Lower leg skin (tissue), 3 donors: ENCODE results near the gene HRCT1.

Source experiments
- POLR2A ChIP-seq, 2 donors: fragments of 450-650 bp; IDR thresholded peaks; one replicate each; pipeline ENCODE4 v1.6.1; 2016 to 2017; ENCODE audit warnings: antibody characterized with exemption in 2 of 2, mild to moderate bottlenecking in 1 of 2, moderate library complexity in 1 of 2
- TF ChIP-seq, protein P1 (sequence below), 3 donors: fragments of 450-650 bp; IDR thresholded peaks; one replicate each; pipeline ENCODE4 v1.5.1; 2016; ENCODE audit warnings: antibody characterized with exemption in 3 of 3, mild to moderate bottlenecking in 3 of 3, moderate library complexity in 2 of 3

DNA sequence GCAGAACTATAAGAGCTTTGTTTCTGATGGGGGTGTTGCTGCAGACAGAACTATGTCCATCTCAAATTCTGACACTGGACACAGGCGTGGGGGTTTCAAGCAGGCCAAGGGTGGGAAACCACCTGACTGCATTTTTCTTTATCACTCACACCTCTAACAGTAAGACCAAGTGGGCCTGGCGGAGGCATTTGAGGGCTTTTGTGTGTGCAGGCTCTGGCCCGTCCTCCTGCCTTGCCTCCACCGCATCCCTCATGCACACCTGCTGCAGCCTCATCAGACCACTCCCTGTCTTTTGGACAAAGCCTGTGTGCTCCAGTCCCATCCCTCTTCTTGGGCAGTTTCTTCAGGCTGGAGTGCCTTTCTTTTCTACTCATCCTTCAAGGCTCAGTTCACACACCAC lies 43.7 kb upstream of the HRCT1 start:
- no peak for TF ChIP-seq POLR2A (IDR thresholded peaks at IDR 0.05)
- TF ChIP-seq, protein P1, sequence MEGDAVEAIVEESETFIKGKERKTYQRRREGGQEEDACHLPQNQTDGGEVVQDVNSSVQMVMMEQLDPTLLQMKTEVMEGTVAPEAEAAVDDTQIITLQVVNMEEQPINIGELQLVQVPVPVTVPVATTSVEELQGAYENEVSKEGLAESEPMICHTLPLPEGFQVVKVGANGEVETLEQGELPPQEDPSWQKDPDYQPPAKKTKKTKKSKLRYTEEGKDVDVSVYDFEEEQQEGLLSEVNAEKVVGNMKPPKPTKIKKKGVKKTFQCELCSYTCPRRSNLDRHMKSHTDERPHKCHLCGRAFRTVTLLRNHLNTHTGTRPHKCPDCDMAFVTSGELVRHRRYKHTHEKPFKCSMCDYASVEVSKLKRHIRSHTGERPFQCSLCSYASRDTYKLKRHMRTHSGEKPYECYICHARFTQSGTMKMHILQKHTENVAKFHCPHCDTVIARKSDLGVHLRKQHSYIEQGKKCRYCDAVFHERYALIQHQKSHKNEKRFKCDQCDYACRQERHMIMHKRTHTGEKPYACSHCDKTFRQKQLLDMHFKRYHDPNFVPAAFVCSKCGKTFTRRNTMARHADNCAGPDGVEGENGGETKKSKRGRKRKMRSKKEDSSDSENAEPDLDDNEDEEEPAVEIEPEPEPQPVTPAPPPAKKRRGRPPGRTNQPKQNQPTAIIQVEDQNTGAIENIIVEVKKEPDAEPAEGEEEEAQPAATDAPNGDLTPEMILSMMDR (IDR thresholded peaks at IDR 0.05): no peak
